PFSK-1 (cell line): ENCODE results near the gene EEFSEC.

ENCODE experiments used
- FOXP2 ChIP-seq: optimal IDR thresholded peaks from 2 replicates; pipeline ENCODE3; 2011; ENCODE audit warnings: borderline replicate concordance, control low read depth, inconsistent platforms; ENCODE audit not compliant: insufficient read depth; ENCODE audit errors: extremely low read length, extremely low read depth
- POLR2AphosphoS5 ChIP-seq: IDR thresholded peaks from 2 replicates; pipeline ENCODE4 v1.6.1; 2012; ENCODE audit warnings: low read depth, mild to moderate bottlenecking, control low read depth, low read length, moderate library complexity
- SIN3A ChIP-seq: IDR thresholded peaks from 2 replicates; pipeline ENCODE4 v1.6.1; 2012; ENCODE audit warnings: mild to moderate bottlenecking, low read length, moderate library complexity, borderline replicate concordance; ENCODE audit not compliant: insufficient read depth
- TAF1 ChIP-seq: IDR thresholded peaks from 2 replicates; pipeline ENCODE4 v1.6.1; 2012; ENCODE audit warnings: low read length, control low read depth, borderline replicate concordance; ENCODE audit not compliant: insufficient read depth
- TF ChIP-seq, protein P1 (sequence below), 2 experiments: IDR thresholded peaks; 2 replicates each; pipeline versions ENCODE4 v1.6.1 to v1.8.0; 2011 to 2012; ENCODE audit warnings: low read depth in 2 of 2, low read length in 2 of 2, control low read depth in 1 of 2, inconsistent platforms in 1 of 2, mild to moderate bottlenecking in 1 of 2, moderate library complexity in 1 of 2; ENCODE audit not compliant: insufficient read depth in 1 of 2

Gene EEFSEC

DNA sequence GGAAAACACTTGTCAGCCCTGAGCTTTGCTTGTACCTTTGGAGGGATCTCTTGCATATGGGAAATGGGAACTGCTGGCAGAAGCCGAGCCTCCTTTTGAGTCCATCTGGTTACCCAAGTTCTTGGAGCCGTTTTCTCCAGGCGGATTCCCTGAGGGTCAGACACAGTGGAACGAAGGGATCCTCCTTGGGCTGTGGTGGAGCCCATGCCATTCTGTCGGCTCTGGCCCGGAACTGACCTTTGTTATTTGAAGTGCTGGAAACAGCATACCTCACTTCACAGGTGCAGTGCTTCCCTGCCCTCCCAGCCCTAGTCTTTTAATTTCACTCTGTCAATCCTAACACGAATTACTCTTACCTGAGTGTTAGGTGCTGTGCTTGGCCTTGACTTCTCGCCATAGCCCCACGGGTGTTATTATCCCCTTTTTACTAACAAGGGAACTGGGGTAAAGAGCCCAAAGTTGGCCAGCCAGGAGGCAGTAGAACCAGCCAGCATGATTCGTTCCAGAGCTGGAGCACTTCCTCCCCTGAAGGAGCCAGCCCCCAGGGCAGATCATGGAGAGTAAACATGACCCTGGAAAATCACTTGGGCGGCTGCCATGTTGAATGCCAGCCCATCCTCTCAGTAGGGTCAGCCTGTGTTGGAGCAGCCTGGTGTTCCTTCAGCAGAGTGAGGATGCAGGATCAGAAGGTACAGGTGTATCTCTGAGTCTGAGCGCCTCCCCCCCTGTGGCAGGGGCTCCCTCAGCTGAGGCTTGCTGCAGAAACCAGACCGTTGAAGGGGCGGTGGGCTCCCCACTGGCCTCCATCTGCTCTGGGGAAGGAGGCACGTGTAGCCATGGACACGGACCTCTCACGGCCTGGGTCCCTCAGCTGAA is 170.2 kb downstream of the EEFSEC start:
- TF ChIP-seq FOXP2: no peak
- TF ChIP-seq, protein P1, sequence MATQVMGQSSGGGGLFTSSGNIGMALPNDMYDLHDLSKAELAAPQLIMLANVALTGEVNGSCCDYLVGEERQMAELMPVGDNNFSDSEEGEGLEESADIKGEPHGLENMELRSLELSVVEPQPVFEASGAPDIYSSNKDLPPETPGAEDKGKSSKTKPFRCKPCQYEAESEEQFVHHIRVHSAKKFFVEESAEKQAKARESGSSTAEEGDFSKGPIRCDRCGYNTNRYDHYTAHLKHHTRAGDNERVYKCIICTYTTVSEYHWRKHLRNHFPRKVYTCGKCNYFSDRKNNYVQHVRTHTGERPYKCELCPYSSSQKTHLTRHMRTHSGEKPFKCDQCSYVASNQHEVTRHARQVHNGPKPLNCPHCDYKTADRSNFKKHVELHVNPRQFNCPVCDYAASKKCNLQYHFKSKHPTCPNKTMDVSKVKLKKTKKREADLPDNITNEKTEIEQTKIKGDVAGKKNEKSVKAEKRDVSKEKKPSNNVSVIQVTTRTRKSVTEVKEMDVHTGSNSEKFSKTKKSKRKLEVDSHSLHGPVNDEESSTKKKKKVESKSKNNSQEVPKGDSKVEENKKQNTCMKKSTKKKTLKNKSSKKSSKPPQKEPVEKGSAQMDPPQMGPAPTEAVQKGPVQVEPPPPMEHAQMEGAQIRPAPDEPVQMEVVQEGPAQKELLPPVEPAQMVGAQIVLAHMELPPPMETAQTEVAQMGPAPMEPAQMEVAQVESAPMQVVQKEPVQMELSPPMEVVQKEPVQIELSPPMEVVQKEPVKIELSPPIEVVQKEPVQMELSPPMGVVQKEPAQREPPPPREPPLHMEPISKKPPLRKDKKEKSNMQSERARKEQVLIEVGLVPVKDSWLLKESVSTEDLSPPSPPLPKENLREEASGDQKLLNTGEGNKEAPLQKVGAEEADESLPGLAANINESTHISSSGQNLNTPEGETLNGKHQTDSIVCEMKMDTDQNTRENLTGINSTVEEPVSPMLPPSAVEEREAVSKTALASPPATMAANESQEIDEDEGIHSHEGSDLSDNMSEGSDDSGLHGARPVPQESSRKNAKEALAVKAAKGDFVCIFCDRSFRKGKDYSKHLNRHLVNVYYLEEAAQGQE (IDR thresholded peaks at IDR 0.05; ENCODE audit: insufficient read depth in 1 of 2, low read depth in 2 of 2, low read length in 2 of 2): no peak
- no peak for TF ChIP-seq SIN3A
- TF ChIP-seq POLR2AphosphoS5: no peak
- TF ChIP-seq TAF1: no peak

GRCh38 chr3:128324911-128325592 is 171.8 kb downstream of the EEFSEC start:
- TF ChIP-seq SIN3A: no peak
- no peak for TF ChIP-seq TAF1
- TF ChIP-seq, protein P1 (IDR thresholded peaks at IDR 0.05; ENCODE audit: insufficient read depth in 1 of 2, low read depth in 2 of 2, low read length in 2 of 2): no peak
- TF ChIP-seq FOXP2: no peak
- no peak for TF ChIP-seq POLR2AphosphoS5

- no peak for TF ChIP-seq SIN3A
- no peak for TF ChIP-seq FOXP2
- no peak for TF ChIP-seq POLR2AphosphoS5
- TF ChIP-seq TAF1: no peak
- TF ChIP-seq, protein P1 (IDR thresholded peaks at IDR 0.05; ENCODE audit: insufficient read depth in 1 of 2, low read depth in 2 of 2, low read length in 2 of 2): no peak
These were observed 173.0 kb downstream of the EEFSEC start for GRCh38 chr3:128326051-128326823.

- TF ChIP-seq POLR2AphosphoS5: no peak
- no peak for TF ChIP-seq TAF1
- TF ChIP-seq SIN3A: no peak
- TF ChIP-seq, protein P1 (IDR thresholded peaks at IDR 0.05; ENCODE audit: insufficient read depth in 1 of 2, low read depth in 2 of 2, low read length in 2 of 2): no peak
- no peak for TF ChIP-seq FOXP2
These were observed 174.3 kb downstream of the EEFSEC start for GRCh38 chr3:128327606-128328031.
